SK-N-MC (cell line): ENCODE measurements around the gene DCAF8.

Experiments used
- EZH2 ChIP-seq: fragments of 200-600 bp; sonication (generic); IDR thresholded peaks from one replicate; pipeline ENCODE4 v1.6.1; 2017; ENCODE audit warnings: antibody characterized with exemption
- FOXP2 ChIP-seq: optimal IDR thresholded peaks from 2 replicates; pipeline ENCODE3; 2011; ENCODE audit warnings: mild to moderate bottlenecking, moderate library complexity; ENCODE audit not compliant: insufficient read depth; ENCODE audit errors: extremely low read length, control extremely low read depth
- POLR2AphosphoS5 ChIP-seq: IDR thresholded peaks from 2 replicates; pipeline ENCODE4 v1.6.1; 2012; ENCODE audit warnings: mild to moderate bottlenecking, low read depth, low read length, borderline replicate concordance

- no peak for TF ChIP-seq EZH2
- no peak for TF ChIP-seq POLR2AphosphoS5
- no peak for TF ChIP-seq FOXP2
Measured at GRCh38 chr1:160257411-160258015, 4.8 kb downstream of the DCAF8 start.
